Esophagus muscularis mucosa (tissue), 4 donors: ENCODE results near the gene MARK2.

ENCODE experiments used
- EP300 ChIP-seq: sonication (generic); formaldehyde crosslinking; IDR thresholded peaks from one replicate; pipeline ENCODE4 v1.6.1; 2017; ENCODE audit warnings: antibody characterized with exemption
- POLR2A ChIP-seq: fragments of 450-650 bp; IDR thresholded peaks from one replicate; pipeline ENCODE4 v1.6.1; 2017; ENCODE audit warnings: antibody characterized with exemption, moderate library complexity, mild to moderate bottlenecking, low read depth
- POLR2AphosphoS5 ChIP-seq, 2 donors: sonication (generic); formaldehyde crosslinking; IDR thresholded peaks; one replicate each; pipeline ENCODE4 v1.6.1; 2017; ENCODE audit warnings: antibody characterized with exemption in 2 of 2
- TF ChIP-seq, protein P1 (sequence below), 3 experiments: fragments of 200-600 bp in 2 of 3; fragments of 450-650 bp in 1 of 3; sonication (generic) in 2 of 3; IDR thresholded peaks; one replicate each; pipeline ENCODE4 v1.5.1; 2017 to 2019; ENCODE audit warnings: antibody characterized with exemption in 3 of 3, mild to moderate bottlenecking in 2 of 3, moderate library complexity in 1 of 3

DNA sequence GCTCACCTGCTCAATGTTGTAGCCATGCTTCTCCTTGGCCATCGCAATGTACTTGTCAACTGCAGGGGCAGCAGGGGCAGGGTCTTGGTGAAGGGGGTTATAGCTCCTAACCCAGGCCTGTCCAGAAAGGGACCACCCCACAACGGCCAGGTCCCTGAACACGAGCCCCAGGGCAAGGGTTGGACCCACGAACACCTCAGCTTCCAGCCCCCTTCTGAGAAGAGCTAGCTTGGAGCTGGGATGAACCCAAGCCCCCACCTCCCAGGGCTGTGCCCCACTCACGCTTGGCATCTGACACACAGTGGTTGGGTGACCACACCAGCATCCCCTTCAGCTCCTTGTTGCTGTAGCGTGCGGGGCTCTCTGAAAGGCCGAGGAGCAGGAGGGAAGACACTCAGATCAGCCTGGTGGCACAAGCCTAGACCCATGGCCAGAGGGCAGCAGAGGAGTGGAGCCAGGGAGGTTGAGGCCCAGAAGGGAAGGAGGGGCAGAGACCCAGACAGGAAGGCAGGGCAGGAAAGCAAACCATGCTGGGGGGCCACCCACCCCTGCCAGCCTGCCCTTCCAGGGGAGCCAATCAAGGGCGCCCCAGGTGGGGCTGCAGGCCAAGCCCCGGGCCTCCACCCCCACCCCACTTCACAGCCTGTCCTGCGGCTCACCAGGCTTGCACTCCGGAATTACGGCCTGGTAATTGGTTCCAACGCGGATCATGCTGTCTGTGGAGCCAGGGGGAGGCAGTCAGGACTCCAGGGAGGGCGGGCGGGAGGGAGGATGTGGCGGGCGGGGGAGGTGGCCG, 76.2 kb downstream of the MARK2 start:
- TF ChIP-seq POLR2A: no peak
- TF ChIP-seq, protein P1, sequence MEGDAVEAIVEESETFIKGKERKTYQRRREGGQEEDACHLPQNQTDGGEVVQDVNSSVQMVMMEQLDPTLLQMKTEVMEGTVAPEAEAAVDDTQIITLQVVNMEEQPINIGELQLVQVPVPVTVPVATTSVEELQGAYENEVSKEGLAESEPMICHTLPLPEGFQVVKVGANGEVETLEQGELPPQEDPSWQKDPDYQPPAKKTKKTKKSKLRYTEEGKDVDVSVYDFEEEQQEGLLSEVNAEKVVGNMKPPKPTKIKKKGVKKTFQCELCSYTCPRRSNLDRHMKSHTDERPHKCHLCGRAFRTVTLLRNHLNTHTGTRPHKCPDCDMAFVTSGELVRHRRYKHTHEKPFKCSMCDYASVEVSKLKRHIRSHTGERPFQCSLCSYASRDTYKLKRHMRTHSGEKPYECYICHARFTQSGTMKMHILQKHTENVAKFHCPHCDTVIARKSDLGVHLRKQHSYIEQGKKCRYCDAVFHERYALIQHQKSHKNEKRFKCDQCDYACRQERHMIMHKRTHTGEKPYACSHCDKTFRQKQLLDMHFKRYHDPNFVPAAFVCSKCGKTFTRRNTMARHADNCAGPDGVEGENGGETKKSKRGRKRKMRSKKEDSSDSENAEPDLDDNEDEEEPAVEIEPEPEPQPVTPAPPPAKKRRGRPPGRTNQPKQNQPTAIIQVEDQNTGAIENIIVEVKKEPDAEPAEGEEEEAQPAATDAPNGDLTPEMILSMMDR (IDR thresholded peaks at IDR 0.05): no peak
- no peak for TF ChIP-seq POLR2AphosphoS5 (IDR thresholded peaks at IDR 0.05)
- TF ChIP-seq EP300: no peak
